GM12878 (cell line): ENCODE results near the gene CDC37. TPM values are rescaled to one million over a fixed set of nuclear protein-coding genes. Genes with fewer than 3 reads are reported as not detected.

Source experiments
- ATF2 ChIP-seq: IDR thresholded peaks from 2 replicates; pipeline ENCODE4 v1.6.1; 2012; ENCODE audit warnings: low read length, inconsistent platforms
- EED ChIP-seq: sonication (generic); IDR thresholded peaks from 2 replicates; pipeline ENCODE4 v1.6.1; 2016; ENCODE audit warnings: antibody characterized with exemption, low read depth
- EGR1 ChIP-seq, 2 experiments: IDR thresholded peaks; 1 replicate in 1 of 2; 2 replicates in 1 of 2; pipeline ENCODE4 v1.6.1; 2011 to 2012; ENCODE audit warnings: low read depth in 2 of 2, low read length in 2 of 2, borderline replicate concordance in 1 of 2, mild to moderate bottlenecking in 1 of 2, moderate library complexity in 1 of 2
- ELK1 ChIP-seq: IDR thresholded peaks from 2 replicates; pipeline ENCODE4 v1.6.1; 2012; ENCODE audit warnings: low read depth, low read length, improper control_type of control experiment
- HDGF ChIP-seq: fragments of 450-650 bp; IDR thresholded peaks from 2 replicates; pipeline ENCODE4 v1.6.1; 2016; ENCODE audit warnings: antibody characterized with exemption
- MEF2B ChIP-seq: fragments of 450-650 bp; IDR thresholded peaks from 2 replicates; pipeline ENCODE4 v1.6.1; 2018; ENCODE audit warnings: mild to moderate bottlenecking, moderate library complexity; ENCODE audit not compliant: partially characterized antibody, poor library complexity, severe bottlenecking
- MYB ChIP-seq: fragments of 150-350 bp; IDR thresholded peaks from 2 replicates; pipeline ENCODE4 v1.6.1; 2014; ENCODE audit warnings: mild to moderate bottlenecking, low read depth, low read length, borderline replicate concordance
- MYC ChIP-seq: IDR thresholded peaks from 2 replicates; pipeline ENCODE4 v1.6.1; 2011; ENCODE audit warnings: mild to moderate bottlenecking, low read length, moderate library complexity, inconsistent platforms; ENCODE audit not compliant: insufficient read depth, insufficient replicate concordance, insufficient read length, severe bottlenecking
- NFIC ChIP-seq: IDR thresholded peaks from 2 replicates; pipeline ENCODE4 v1.6.1; 2012; ENCODE audit warnings: low read depth, mild to moderate bottlenecking, inconsistent platforms, low read length, moderate library complexity
- NKRF ChIP-seq: fragments of 450-650 bp; conservative IDR thresholded peaks from 2 replicates; pipeline ENCODE4 v1.6.1; 2017; ENCODE audit warnings: mild to moderate bottlenecking, moderate library complexity
- PBX3 ChIP-seq: IDR thresholded peaks from 2 replicates; pipeline ENCODE4 v1.6.1; 2011; ENCODE audit warnings: mild to moderate bottlenecking, low read depth, low read length, moderate library complexity; ENCODE audit not compliant: insufficient replicate concordance
- POLR2A ChIP-seq: IDR thresholded peaks from 2 replicates; pipeline ENCODE4 v1.6.1; 2011; ENCODE audit warnings: low read depth, mild to moderate bottlenecking, low read length
- POU2F2 ChIP-seq: IDR thresholded peaks from 3 replicates; pipeline ENCODE4 v1.6.1; 2011; ENCODE audit warnings: low read depth, mild to moderate bottlenecking, low read length, borderline replicate concordance
- RB1 ChIP-seq: fragments of 450-650 bp; formaldehyde crosslinking; IDR thresholded peaks from 2 replicates; pipeline ENCODE4 v1.6.1; 2017; ENCODE audit warnings: mild to moderate bottlenecking, borderline replicate concordance
- RBBP5 ChIP-seq: fragments of 200-600 bp; sonication (generic); conservative IDR thresholded peaks from 2 replicates; pipeline ENCODE4 v1.6.1; 2016
- RUNX3 ChIP-seq: IDR thresholded peaks from 2 replicates; pipeline ENCODE4 v1.6.1; 2012; ENCODE audit warnings: low read length, inconsistent platforms
- TCF12 ChIP-seq: IDR thresholded peaks from 2 replicates; pipeline ENCODE4 v1.6.1; 2011; ENCODE audit warnings: low read depth, mild to moderate bottlenecking, low read length
- YY1 ChIP-seq: IDR thresholded peaks from 2 replicates; pipeline ENCODE4 v1.6.1; 2011; ENCODE audit warnings: low read depth, mild to moderate bottlenecking, low read length
- ZNF687 ChIP-seq: fragments of 450-650 bp; IDR thresholded peaks from 2 replicates; pipeline ENCODE4 v1.6.1; 2017; ENCODE audit warnings: mild to moderate bottlenecking, moderate library complexity
- ZSCAN29 ChIP-seq: fragments of 450-650 bp; IDR thresholded peaks from 2 replicates; pipeline ENCODE4 v1.6.1; 2017; ENCODE audit warnings: mild to moderate bottlenecking, moderate library complexity
- polyA plus RNA-seq, 11 experiments: library from polyadenylated mRNA; depleted of rRNA in 4 of 11; unstranded in 6 of 11; stranded (reverse) in 5 of 11; fragments of >200 nt; fragmentation: Nextera tagmentation in 4 of 11; fragmentation: Illumina TruSeq in 1 of 11; extraction: Ambion mirVana in 4 of 11; extraction: Trizol in 1 of 11; gene quantifications; 1 replicate in 1 of 11; 2 replicates in 10 of 11; pipeline versions ENCODE4 v1.2.1 to v1.2.3, GENCODE V29; 2011 to 2016; ENCODE audit warnings: inconsistent platforms in 2 of 11, missing spikeins in 2 of 11, low read depth in 1 of 11
- total RNA-seq, 4 experiments: library from RNA; depleted of rRNA in 3 of 4; stranded (reverse); fragments of >200 nt in 3 of 4; fragmentation: Illumina TruSeq in 1 of 4; extraction: Trizol in 1 of 4; gene quantifications; 2 replicates each; pipeline versions ENCODE4 v1.2.1 to v1.2.3, GENCODE V29; 2013 to 2021

Gene CDC37
- total and polyA plus RNA-seq, 10 of the 15 experiments (the other 5 are each of a cell fraction or from before 2014, with no cell fraction given) = 4.7 to 265 (median 176) TPM

GRCh38 chr19:10408511-10409283 lies 5.4 kb upstream of the CDC37 start (continued):
- TF ChIP-seq ZSCAN29 (peak; percentile 51; the same call in 1 of the 2 replicates), RBBP5 (no peak), HDGF (no peak), ELK1 (0 out of 2 replicates have a peak, but pooled peaks have one; percentile 27), MYC (no peak), RB1 (no peak), ZNF687 (0 out of 2 replicates have a peak, but pooled peaks have one; percentile 61), POLR2A (peak; percentile 59), MYB (0 out of 2 replicates have a peak, but pooled peaks have one; percentile 34), PBX3 (no peak), ATF2 (0 out of 2 replicates have a peak, but pooled peaks have one; percentile 25), YY1 (no peak), EGR1 (IDR thresholded peaks at IDR 0.05; ENCODE audit: borderline replicate concordance in 1 of 2, low read depth in 2 of 2, low read length in 2 of 2) (peak in 1 of 2 experiments; percentile 79; a peak in 1 of 3 replicates), MEF2B (peak; percentile 61), RUNX3 (peak; percentile 81), POU2F2 (peak; percentile 81; the same call in 1 of the 3 replicates), EED (peak; percentile 82), NFIC (no peak), TCF12 (peak; percentile 3; the same call in 1 of the 2 replicates), NKRF (0 out of 2 replicates have a peak, but pooled peaks have one; percentile 35)
